PFSK-1 (cell line): ENCODE results near the gene IGFBP5.

Source experiments
- FOXP2 ChIP-seq: optimal IDR thresholded peaks from 2 replicates; pipeline ENCODE3; 2011; ENCODE audit warnings: borderline replicate concordance, control low read depth, inconsistent platforms; ENCODE audit not compliant: insufficient read depth; ENCODE audit errors: extremely low read length, extremely low read depth
- POLR2AphosphoS5 ChIP-seq: IDR thresholded peaks from 2 replicates; pipeline ENCODE4 v1.6.1; 2012; ENCODE audit warnings: low read depth, mild to moderate bottlenecking, control low read depth, low read length, moderate library complexity
- REST ChIP-seq, 2 experiments: IDR thresholded peaks; 2 replicates each; pipeline versions ENCODE4 v1.6.1 to v1.8.0; 2011 to 2012; ENCODE audit warnings: low read depth in 2 of 2, low read length in 2 of 2, control low read depth in 1 of 2, inconsistent platforms in 1 of 2, mild to moderate bottlenecking in 1 of 2, moderate library complexity in 1 of 2; ENCODE audit not compliant: insufficient read depth in 1 of 2
- SIN3A ChIP-seq: IDR thresholded peaks from 2 replicates; pipeline ENCODE4 v1.6.1; 2012; ENCODE audit warnings: mild to moderate bottlenecking, low read length, moderate library complexity, borderline replicate concordance; ENCODE audit not compliant: insufficient read depth
- TAF1 ChIP-seq: IDR thresholded peaks from 2 replicates; pipeline ENCODE4 v1.6.1; 2012; ENCODE audit warnings: low read length, control low read depth, borderline replicate concordance; ENCODE audit not compliant: insufficient read depth

DNA sequence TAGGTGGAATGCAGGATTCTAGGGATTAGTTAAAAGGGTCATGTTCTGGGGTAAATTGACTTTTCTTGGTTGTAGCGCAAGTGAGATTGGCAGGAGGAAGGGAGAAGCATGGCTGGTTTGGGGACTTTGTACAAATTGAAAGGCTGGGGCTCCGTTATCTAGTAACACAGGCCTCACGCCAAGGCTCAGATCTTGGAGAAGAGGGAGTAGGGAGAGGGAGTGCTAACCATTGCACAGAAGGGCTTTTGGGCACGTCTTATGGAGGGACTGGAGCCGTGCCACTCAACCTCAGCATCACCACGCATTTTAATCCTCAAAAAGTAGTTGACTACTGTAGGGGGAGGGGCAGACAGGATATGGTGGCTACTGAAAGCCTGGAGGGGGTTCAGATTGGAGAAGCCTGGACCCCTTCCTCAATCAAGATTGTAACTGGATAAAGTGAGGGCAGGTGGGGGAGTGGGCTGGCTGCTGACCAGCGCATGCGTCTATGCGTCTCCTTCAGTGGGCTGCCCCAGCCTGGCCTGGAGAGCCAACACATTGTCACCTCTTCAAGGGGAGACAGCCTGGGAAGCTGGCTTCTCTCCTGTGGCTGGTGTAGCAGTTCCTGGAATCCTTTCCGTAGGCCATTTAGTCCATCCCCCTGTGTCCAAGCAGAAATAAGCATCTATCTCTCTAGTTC, 14.3 kb downstream of the IGFBP5 start:
- TF ChIP-seq POLR2AphosphoS5: no peak
- no peak for TF ChIP-seq TAF1
- TF ChIP-seq REST (IDR thresholded peaks at IDR 0.05; ENCODE audit: insufficient read depth in 1 of 2, low read depth in 2 of 2, low read length in 2 of 2): no peak
- no peak for TF ChIP-seq SIN3A
- no peak for TF ChIP-seq FOXP2
